ENCODE data around the gene UGT8.

DNA sequence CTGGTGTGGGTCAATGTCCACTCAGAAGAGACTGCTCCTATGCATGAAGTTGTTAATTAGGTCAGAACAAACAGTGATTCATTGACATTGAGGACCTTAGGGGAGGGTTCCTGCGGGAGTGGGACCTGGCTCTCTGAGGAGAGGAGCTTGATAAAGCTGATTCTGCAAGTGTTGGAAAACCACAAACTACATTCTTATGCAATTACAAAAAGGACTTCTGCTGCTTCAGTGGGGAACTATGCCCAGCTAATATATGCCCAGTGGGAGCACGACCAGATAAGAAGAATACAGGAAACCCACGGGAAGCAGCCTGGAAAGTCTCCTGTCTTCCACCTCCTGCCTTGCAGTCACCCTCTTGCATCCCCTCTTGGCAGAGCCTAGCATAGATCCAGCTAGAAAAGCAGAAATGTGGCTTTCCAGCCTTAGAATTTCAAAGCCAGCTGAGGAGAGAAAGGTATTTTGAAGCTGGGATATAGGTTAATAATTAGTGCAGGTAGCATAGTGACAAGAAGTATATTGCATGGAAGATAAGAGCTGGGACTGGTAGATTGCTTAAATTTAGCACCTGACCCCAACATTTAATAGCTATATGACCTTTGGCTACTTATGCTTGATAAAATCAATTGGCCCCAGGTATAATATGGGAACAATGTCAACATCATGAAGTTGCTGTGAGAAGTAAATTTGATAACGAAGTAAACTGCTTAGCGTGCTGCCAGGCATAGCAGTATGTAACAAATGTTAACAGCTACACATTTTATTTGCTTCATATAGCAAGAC lies 34.9 kb upstream of the UGT8 start:
- TF ChIP-seq POLR2A (IDR thresholded peaks at IDR 0.05) (no peak), POLR2AphosphoS5 (IDR thresholded peaks at IDR 0.05) (no peak), EP300 (IDR thresholded peaks at IDR 0.05) (no peak)
- TF ChIP-seq, protein P1, sequence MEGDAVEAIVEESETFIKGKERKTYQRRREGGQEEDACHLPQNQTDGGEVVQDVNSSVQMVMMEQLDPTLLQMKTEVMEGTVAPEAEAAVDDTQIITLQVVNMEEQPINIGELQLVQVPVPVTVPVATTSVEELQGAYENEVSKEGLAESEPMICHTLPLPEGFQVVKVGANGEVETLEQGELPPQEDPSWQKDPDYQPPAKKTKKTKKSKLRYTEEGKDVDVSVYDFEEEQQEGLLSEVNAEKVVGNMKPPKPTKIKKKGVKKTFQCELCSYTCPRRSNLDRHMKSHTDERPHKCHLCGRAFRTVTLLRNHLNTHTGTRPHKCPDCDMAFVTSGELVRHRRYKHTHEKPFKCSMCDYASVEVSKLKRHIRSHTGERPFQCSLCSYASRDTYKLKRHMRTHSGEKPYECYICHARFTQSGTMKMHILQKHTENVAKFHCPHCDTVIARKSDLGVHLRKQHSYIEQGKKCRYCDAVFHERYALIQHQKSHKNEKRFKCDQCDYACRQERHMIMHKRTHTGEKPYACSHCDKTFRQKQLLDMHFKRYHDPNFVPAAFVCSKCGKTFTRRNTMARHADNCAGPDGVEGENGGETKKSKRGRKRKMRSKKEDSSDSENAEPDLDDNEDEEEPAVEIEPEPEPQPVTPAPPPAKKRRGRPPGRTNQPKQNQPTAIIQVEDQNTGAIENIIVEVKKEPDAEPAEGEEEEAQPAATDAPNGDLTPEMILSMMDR (IDR thresholded peaks at IDR 0.05): no peak

All from upper lobe of left lung (tissue), 4 donors.